GM18873 (cell line): Measurements from ENCODE around the gene CCDC87.
"Not testable (repeated sequence)": the region's sequence is repeated elsewhere in the genome, so short reads cannot be mapped to it uniquely, and the experiment has no call there.

Experiments used
- ATAC-seq: cut with Tn5 transposase; IDR thresholded peaks from one replicate; pipeline ENCODE4 v1.9.1; 2021; ENCODE audit warnings: mild to moderate bottlenecking, moderate library complexity, moderate number of reproducible peaks; ENCODE audit not compliant: unreplicated experiment, low FRiP score

Gene CCDC87

GRCh38 chr11:66617155-66617834 is 24.4 kb upstream of the CCDC87 start:
- no peak for ATAC-seq

GRCh38 chr11:66616379-66617154 is 23.7 kb upstream of the CCDC87 start, which contains the start of gene RBM14:
RBM14 (plus strand) TSS chr11:66616630; CDS start chr11:66616721, 91 bp downstream.
- peak; percentile 95 for ATAC-seq

GRCh38 chr11:66614073-66614472 is 21.2 kb upstream of the CCDC87 start:
- no peak for ATAC-seq

GRCh38 chr11:66612458-66612857 is 19.6 kb upstream of the CCDC87 start:
- no peak for ATAC-seq

- ATAC-seq = no peak
Observed at GRCh38 chr11:66609721-66610617, 17.1 kb upstream of the CCDC87 start.

GRCh38 chr11:66607126-66607834 is 14.4 kb upstream of the CCDC87 start:
- no peak for ATAC-seq

- not testable (repeated sequence) for ATAC-seq
Observed at GRCh38 chr11:66606608-66607007, 13.7 kb upstream of the CCDC87 start.

- ATAC-seq = no peak
Observed at GRCh38 chr11:66604155-66604554, 11.3 kb upstream of the CCDC87 start.

GRCh38 chr11:66603072-66603471 is 10.2 kb upstream of the CCDC87 start:
- ATAC-seq = no peak

- no peak for ATAC-seq
Observed at GRCh38 chr11:66600631-66601233, 7.9 kb upstream of the CCDC87 start.

GRCh38 chr11:66600219-66600618 is 7.4 kb upstream of the CCDC87 start:
- no peak for ATAC-seq

- no peak for ATAC-seq
Observed at GRCh38 chr11:66598993-66599392, 6.1 kb upstream of the CCDC87 start.

- ATAC-seq = no peak
Observed at GRCh38 chr11:66595245-66595904, 2.5 kb upstream of the CCDC87 start.

GRCh38 chr11:66593650-66594049 is 787 bp upstream of the CCDC87 start:
- no peak for ATAC-seq

GRCh38 chr11:66593303-66593635 is 406 bp upstream of the CCDC87 start:
- peak; percentile 23 for ATAC-seq

GRCh38 chr11:66591175-66591574 is 1.7 kb downstream of the CCDC87 start:
- no peak for ATAC-seq

- ATAC-seq = no peak
Observed at GRCh38 chr11:66589996-66590675, 2.7 kb downstream of the CCDC87 start.

GRCh38 chr11:66589315-66589714 is 3.5 kb downstream of the CCDC87 start:
- ATAC-seq = not testable (repeated sequence)

GRCh38 chr11:66586136-66586535 is 6.7 kb downstream of the CCDC87 start:
- no peak for ATAC-seq
